ENCODE results near the gene LEMD1.

- TF ChIP-seq, protein P1, sequence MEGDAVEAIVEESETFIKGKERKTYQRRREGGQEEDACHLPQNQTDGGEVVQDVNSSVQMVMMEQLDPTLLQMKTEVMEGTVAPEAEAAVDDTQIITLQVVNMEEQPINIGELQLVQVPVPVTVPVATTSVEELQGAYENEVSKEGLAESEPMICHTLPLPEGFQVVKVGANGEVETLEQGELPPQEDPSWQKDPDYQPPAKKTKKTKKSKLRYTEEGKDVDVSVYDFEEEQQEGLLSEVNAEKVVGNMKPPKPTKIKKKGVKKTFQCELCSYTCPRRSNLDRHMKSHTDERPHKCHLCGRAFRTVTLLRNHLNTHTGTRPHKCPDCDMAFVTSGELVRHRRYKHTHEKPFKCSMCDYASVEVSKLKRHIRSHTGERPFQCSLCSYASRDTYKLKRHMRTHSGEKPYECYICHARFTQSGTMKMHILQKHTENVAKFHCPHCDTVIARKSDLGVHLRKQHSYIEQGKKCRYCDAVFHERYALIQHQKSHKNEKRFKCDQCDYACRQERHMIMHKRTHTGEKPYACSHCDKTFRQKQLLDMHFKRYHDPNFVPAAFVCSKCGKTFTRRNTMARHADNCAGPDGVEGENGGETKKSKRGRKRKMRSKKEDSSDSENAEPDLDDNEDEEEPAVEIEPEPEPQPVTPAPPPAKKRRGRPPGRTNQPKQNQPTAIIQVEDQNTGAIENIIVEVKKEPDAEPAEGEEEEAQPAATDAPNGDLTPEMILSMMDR (IDR thresholded peaks at IDR 0.05), result no peak
- TF ChIP-seq REST (IDR thresholded peaks at IDR 0.05; ENCODE audit: insufficient read depth in 1 of 2, low read depth in 2 of 2, low read length in 1 of 2) (no peak), TCF7L2 (IDR thresholded peaks at IDR 0.05; ENCODE audit: low read depth, low read length) (no peak)
These were observed 44.5 kb downstream of the LEMD1 start for GRCh38 chr1:205377355-205377754.
